Nephron progenitor cell (in vitro differentiated cells): Measurements from ENCODE around the gene BCL7A.

Experiments
- DNase-seq: peaks from one replicate; pipeline ENCODE4 v3.0.0; 2021
- H3K27ac Mint-ChIP-seq: 2 replicates; pipeline ENCODE4 v1.8.0; 2021; ENCODE audit warnings: mild to moderate bottlenecking, moderate library complexity, mixed read lengths
- H3K27me3 Mint-ChIP-seq: 2 replicates; pipeline ENCODE4 v1.8.0; 2021; ENCODE audit warnings: mild to moderate bottlenecking, low read depth, mixed read lengths; ENCODE audit not compliant: poor library complexity
- H3K36me3 Mint-ChIP-seq: 2 replicates; pipeline ENCODE4 v1.8.0; 2021; ENCODE audit warnings: low read depth, mixed read lengths
- H3K4me1 Mint-ChIP-seq: 2 replicates; pipeline ENCODE4 v1.8.0; 2021; ENCODE audit warnings: mixed read lengths
- H3K4me3 Mint-ChIP-seq: 2 replicates; pipeline ENCODE4 v1.8.0; 2021; ENCODE audit warnings: mild to moderate bottlenecking, moderate library complexity, mixed read lengths
- H3K9me3 Mint-ChIP-seq: 2 replicates; pipeline ENCODE4 v1.8.0; 2021; ENCODE audit warnings: mild to moderate bottlenecking, moderate library complexity, mixed read lengths
- CTCF ChIP-seq: fragments of 200-600 bp; sonication (generic); IDR thresholded peaks from 2 replicates; pipeline ENCODE4 v1.5.0; 2021; ENCODE audit warnings: antibody characterized with exemption

The BCL7A gene

GRCh38 chr12:122106843-122107242, 85.2 kb downstream of the BCL7A start:
- H3K4me1 Mint-ChIP-seq, result peaks cover 48% of the 10 kb centered on the region
- no peak for TF ChIP-seq CTCF
- DNase-seq, result no peak
- H3K4me3 Mint-ChIP-seq, result no peak overlapping the region
- H3K27ac Mint-ChIP-seq, result peak overlapping the region; percentile 87
- H3K27me3 Mint-ChIP-seq, result peaks cover 5% of the 10 kb centered on the region
- H3K9me3 Mint-ChIP-seq, result peaks cover 7% of the 10 kb centered on the region
- peaks cover 18% of the 10 kb centered on the region for H3K36me3 Mint-ChIP-seq

GRCh38 chr12:122107261-122107660, 85.6 kb downstream of the BCL7A start:
- H3K27me3 Mint-ChIP-seq, result peaks cover 5% of the 10 kb centered on the region
- DNase-seq, result no peak
- TF ChIP-seq CTCF, result no peak
- H3K36me3 Mint-ChIP-seq, result peaks cover 21% of the 10 kb centered on the region
- peak overlapping the region; percentile 87 for H3K27ac Mint-ChIP-seq
- H3K4me1 Mint-ChIP-seq, result peaks cover 52% of the 10 kb centered on the region
- H3K4me3 Mint-ChIP-seq, result no peak overlapping the region
- H3K9me3 Mint-ChIP-seq, result peaks cover 5% of the 10 kb centered on the region

- H3K36me3 Mint-ChIP-seq, result peaks cover 6% of the 10 kb centered on the region
- TF ChIP-seq CTCF, result no peak
- H3K4me3 Mint-ChIP-seq, result no peak overlapping the region
- DNase-seq, result no peak
- no peaks in the 10 kb centered on the region for H3K9me3 Mint-ChIP-seq
- H3K4me1 Mint-ChIP-seq, result peaks cover 35% of the 10 kb centered on the region
- H3K27me3 Mint-ChIP-seq, result no peaks in the 10 kb centered on the region
- H3K27ac Mint-ChIP-seq, result no peak overlapping the region
Measured at GRCh38 chr12:122111089-122111641, 89.5 kb downstream of the BCL7A start.
